GM23248 (cell line): Measurements from ENCODE around the gene SCNN1B.

Experiments used
- EZH2 ChIP-seq: fragments of 200-600 bp; sonication (generic); IDR thresholded peaks from 2 replicates; pipeline ENCODE4 v1.6.1; 2018; ENCODE audit warnings: antibody characterized with exemption, mild to moderate bottlenecking; ENCODE audit not compliant: insufficient read depth, poor library complexity, severe bottlenecking
- EZH2phosphoT487 ChIP-seq: fragments of 200-600 bp; sonication (generic); IDR thresholded peaks from 2 replicates; pipeline ENCODE4 v1.6.1; 2018; ENCODE audit warnings: antibody characterized with exemption, moderate library complexity, mild to moderate bottlenecking, low read depth; ENCODE audit not compliant: insufficient read depth

GRCh38 chr16:23294260-23294659 lies 7.8 kb upstream of the SCNN1B start:
- TF ChIP-seq EZH2 (no peak), EZH2phosphoT487 (no peak)
